ENCODE measurements around the gene CETN1.

Gene CETN1

DNA sequence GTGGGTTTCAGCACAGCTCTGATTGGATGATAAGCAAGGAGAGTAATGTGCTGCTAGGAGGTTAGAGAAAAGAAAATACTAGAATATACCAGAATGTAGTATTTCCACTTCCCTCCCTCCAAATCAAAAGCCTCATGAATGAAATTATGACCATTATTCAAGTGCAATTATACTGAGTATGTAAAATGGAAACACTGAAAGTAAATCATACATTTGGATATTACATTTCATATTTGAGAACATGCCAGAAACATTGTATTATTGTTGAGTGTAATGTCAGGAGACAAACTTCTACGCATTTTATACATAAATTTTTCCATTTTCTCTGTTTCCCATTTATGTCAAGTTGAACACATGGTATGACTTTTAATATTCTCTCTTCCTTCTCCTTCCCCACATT lies 942 bp upstream of the CETN1 start:
- ChIA-PET POLR2A (no interaction called here), CTCF (no interaction called here)
- H3K9me3 ChIP-seq (ENCODE audit: control insufficient read depth, insufficient read depth, low read depth, low read length) = no peaks in the 10 kb centered on the region
- H3K27ac ChIP-seq (ENCODE audit: extremely low read depth, low read depth, low read length) = no peak overlapping the region
- no peak overlapping the region for H3K4me3 ChIP-seq (ENCODE audit: low read depth, low read length)
- TF ChIP-seq ZFP41 (tag by site-specific recombination; IDR thresholded peaks at IDR 0.05; ENCODE audit: borderline replicate concordance) (no peak), ZNF140 (tag by site-specific recombination; IDR thresholded peaks at IDR 0.05) (no peak), ZNF24 (tag by site-specific recombination; IDR thresholded peaks at IDR 0.05) (no peak), ZNF529 (tag by site-specific recombination; IDR thresholded peaks at IDR 0.05; ENCODE audit: insufficient replicate concordance) (no peak), GLIS1 (tag by site-specific recombination; IDR thresholded peaks at IDR 0.05) (no peak), PATZ1 (tag by site-specific recombination; IDR thresholded peaks at IDR 0.05) (no peak)
- no peaks in the 10 kb centered on the region for H3K36me3 ChIP-seq (ENCODE audit: control insufficient read depth in 2 of 2, insufficient read depth in 1 of 2, low read length in 2 of 2)
- no peaks in the 10 kb centered on the region for H3K4me1 ChIP-seq (ENCODE audit: control insufficient read depth, insufficient read depth, low read length)

DNA sequence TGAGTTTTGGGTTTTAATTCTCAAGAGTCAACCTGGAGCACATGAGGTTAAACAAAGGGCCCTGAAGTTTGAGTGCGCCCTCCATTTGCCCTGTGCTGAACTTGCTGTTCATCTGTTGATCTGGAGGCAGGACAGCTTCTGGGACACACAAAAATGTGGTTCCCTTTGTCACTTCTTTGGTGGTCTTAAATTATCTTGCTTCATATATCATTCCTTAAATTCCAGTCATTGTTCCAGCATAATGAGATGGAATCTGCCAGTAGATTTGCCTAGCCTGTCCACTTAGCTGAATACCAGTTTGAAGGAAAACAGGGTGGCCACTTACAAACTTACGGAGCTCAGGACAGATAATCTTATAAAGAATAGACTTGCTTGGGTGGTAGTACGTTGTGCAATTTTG lies 916 bp downstream of the CETN1 start:
- POLR2A ChIA-PET = no interaction called here
- Histone ChIP-seq H3K36me3 (ENCODE audit: control insufficient read depth in 2 of 2, insufficient read depth in 1 of 2, low read length in 2 of 2) (no peaks in the 10 kb centered on the region), H3K4me3 (ENCODE audit: low read depth, low read length) (no peak overlapping the region), H3K9me3 (ENCODE audit: control insufficient read depth, insufficient read depth, low read depth, low read length) (no peaks in the 10 kb centered on the region), H3K27ac (ENCODE audit: extremely low read depth, low read depth, low read length) (no peak overlapping the region), H3K4me1 (ENCODE audit: control insufficient read depth, insufficient read depth, low read length) (no peaks in the 10 kb centered on the region)
- TF ChIP-seq, protein P1, sequence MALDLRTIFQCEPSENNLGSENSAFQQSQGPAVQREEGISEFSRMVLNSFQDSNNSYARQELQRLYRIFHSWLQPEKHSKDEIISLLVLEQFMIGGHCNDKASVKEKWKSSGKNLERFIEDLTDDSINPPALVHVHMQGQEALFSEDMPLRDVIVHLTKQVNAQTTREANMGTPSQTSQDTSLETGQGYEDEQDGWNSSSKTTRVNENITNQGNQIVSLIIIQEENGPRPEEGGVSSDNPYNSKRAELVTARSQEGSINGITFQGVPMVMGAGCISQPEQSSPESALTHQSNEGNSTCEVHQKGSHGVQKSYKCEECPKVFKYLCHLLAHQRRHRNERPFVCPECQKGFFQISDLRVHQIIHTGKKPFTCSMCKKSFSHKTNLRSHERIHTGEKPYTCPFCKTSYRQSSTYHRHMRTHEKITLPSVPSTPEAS (tag by site-specific recombination; IDR thresholded peaks at IDR 0.05) = no peak
- TF ChIP-seq ZBTB7A (tag by site-specific recombination; IDR thresholded peaks at IDR 0.05; ENCODE audit: low read depth) (no peak), BCL11A (tag by site-specific recombination; IDR thresholded peaks at IDR 0.05; ENCODE audit: low read depth) (no peak), ZNF488 (tag by site-specific recombination; IDR thresholded peaks at IDR 0.05) (no peak), ZNF311 (tag by site-specific recombination; IDR thresholded peaks at IDR 0.05; ENCODE audit: borderline replicate concordance) (no peak), ZNF398 (tag by site-specific recombination; IDR thresholded peaks at IDR 0.05) (no peak), YY2 (tag by site-specific recombination; IDR thresholded peaks at IDR 0.05) (no peak), ZNF521 (tag by site-specific recombination; IDR thresholded peaks at IDR 0.05) (no peak), ZBTB17 (tag by site-specific recombination; IDR thresholded peaks at IDR 0.05) (no peak), SP3 (tag by site-specific recombination; IDR thresholded peaks at IDR 0.05) (no peak), FEZF1 (tag by site-specific recombination; IDR thresholded peaks at IDR 0.05) (no peak), ZNF138 (tag by site-specific recombination; IDR thresholded peaks at IDR 0.05; ENCODE audit: borderline replicate concordance) (no peak), SCRT2 (tag by site-specific recombination; IDR thresholded peaks at IDR 0.05) (no peak), ZNF114 (tag by site-specific recombination; IDR thresholded peaks at IDR 0.05) (no peak)
- CTCF ChIA-PET = interaction anchor here (0.7 to 1.4 kb wide), 3 partner anchors 16 to 85 kb away, joined by 3 to 5 read pairs (median 4); partner anchors contain the start of gene CLUL1
